Measurements from ENCODE around the gene PTK6.
"Not testable (repeated sequence)": the region's sequence is repeated elsewhere in the genome, so short reads cannot be mapped to it uniquely, and the experiment has no call there.

Gene PTK6

GRCh38 chr20:63491635-63492230 lies 45.4 kb downstream of the PTK6 start:
- no peak for DNase-seq

GRCh38 chr20:63491078-63491477 lies 46.1 kb downstream of the PTK6 start:
- DNase-seq = no peak

DNA sequence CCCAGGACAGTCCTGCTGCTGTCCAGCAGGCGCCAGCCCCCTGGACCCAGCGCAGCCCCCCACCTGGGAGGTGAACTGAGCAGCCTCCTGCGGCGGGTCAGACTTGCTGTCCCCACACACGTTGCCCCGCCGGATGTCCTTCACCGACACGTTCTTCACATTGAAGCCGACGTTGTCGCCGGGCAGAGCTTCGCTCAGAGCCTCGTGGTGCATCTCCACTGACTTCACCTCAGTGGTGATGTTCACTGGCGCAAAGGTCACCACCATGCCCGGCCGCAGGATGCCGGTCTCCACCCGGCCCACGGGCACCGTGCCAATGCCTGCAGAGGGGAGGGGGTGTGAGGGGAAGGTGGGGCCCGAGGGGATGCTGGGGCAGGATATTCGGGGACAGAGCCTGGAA lies 46.8 kb downstream of the PTK6 start:
- DNase-seq = no peak

- no peak for DNase-seq
These were observed 48.6 kb downstream of the PTK6 start for GRCh38 chr20:63488315-63489251.

- no peak for DNase-seq
These were observed 49.4 kb downstream of the PTK6 start for GRCh38 chr20:63487781-63488241.

- no peak for DNase-seq
These were observed 49.9 kb downstream of the PTK6 start for GRCh38 chr20:63487116-63487764.

- no peak for DNase-seq
These were observed 50.8 kb downstream of the PTK6 start for GRCh38 chr20:63486300-63486855.

DNA sequence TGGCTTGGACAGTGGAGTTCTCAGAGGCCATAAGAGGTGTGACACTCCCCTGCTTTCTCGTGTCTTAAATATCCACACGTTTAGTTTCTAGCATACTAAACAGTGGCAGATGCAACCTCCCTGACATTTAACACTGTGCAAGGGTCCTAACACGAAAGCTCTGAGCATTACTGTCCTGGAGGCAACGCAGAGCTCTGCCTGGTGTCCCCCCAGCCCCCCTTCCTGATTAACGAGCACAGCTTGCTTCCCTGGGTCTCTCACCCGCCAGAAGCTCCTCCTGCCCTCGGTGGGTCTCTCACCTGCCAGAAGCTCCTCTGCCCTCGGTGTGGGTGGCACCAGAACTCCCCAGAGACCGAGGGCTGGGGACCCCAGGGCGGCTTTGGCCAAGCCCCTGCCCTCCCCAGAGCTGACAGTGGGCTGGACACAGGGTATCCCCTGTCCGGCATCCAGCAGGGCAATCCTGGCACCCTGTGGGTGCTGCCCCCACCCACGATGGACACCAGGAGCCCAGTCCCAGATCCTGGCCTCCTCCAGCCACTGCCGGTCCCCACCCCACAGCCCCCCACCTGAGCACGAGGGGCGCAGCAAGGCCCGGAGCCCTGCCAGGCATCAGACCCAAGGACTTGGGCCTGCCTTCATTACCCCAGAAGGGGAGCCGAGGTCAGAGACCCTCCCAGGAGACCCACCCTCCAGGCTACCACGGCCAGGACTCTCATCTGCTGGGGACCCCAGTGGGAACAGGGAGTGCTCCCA lies 52.3 kb downstream of the PTK6 start:
- DNase-seq = no peak

DNA sequence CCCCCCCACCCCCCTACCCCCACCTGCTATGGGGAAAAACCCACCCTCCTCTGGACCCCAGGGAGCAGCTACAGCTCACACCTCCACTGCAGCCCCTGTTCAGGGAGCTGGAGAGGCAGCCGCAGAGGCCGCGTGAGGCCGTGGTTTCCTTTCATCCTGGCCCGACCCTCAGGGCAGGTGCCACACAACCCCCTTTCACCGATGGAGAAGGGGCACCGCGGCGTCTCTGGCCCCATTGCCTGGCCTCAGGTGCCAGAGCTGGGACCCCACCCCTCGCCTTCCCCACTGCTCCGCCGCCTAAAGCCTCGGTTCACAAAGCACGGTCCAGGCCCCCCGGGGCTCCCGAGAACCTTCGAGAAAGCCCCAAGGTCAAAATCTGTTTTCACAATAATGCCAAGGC lies 52.9 kb downstream of the PTK6 start:
- DNase-seq = no peak

GRCh38 chr20:63483834-63484233 lies 53.3 kb downstream of the PTK6 start:
- DNase-seq = peak in 2 of 3 donors; percentile 14 to 43

GRCh38 chr20:63482021-63482587 lies 55.1 kb downstream of the PTK6 start:
- DNase-seq = no peak

- no peak for DNase-seq
These were observed 55.7 kb downstream of the PTK6 start for GRCh38 chr20:63481503-63481902.

DNA sequence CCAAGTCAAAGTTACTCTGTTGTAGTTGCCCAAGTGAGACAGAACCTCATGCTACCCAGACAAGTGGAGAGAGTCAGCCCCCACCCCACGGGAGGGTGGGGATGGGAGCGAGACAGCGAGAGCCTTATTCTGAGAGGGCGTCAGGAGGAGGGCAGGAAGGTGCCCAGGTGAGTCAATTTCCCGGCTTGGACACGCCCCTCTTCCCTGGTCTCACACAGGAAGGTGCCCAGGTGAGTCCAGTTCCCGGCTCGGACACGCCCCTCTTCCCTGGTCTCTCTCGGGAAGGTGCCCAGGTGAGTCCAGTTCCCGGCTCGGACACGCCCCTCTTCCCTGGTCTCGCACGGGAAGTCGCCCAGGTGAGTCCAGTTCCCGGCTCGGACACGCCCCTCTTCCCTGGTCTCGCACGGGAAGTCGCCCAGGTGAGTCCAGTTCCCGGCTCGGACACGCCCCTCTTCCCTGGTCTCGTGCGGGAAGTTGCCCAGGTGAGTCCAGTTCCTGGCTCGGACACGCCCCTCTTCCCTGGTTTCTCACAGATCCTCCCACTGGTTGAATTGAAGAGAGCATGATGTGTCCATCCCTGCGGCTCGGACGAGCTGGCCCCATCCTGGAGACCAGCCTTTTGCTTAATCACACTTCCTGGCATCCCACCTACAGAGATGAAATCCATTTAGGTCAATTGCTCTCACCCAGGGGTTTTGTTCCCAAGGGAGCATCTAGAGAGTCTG lies 57.3 kb downstream of the PTK6 start:
- DNase-seq = not testable (repeated sequence)

DNA sequence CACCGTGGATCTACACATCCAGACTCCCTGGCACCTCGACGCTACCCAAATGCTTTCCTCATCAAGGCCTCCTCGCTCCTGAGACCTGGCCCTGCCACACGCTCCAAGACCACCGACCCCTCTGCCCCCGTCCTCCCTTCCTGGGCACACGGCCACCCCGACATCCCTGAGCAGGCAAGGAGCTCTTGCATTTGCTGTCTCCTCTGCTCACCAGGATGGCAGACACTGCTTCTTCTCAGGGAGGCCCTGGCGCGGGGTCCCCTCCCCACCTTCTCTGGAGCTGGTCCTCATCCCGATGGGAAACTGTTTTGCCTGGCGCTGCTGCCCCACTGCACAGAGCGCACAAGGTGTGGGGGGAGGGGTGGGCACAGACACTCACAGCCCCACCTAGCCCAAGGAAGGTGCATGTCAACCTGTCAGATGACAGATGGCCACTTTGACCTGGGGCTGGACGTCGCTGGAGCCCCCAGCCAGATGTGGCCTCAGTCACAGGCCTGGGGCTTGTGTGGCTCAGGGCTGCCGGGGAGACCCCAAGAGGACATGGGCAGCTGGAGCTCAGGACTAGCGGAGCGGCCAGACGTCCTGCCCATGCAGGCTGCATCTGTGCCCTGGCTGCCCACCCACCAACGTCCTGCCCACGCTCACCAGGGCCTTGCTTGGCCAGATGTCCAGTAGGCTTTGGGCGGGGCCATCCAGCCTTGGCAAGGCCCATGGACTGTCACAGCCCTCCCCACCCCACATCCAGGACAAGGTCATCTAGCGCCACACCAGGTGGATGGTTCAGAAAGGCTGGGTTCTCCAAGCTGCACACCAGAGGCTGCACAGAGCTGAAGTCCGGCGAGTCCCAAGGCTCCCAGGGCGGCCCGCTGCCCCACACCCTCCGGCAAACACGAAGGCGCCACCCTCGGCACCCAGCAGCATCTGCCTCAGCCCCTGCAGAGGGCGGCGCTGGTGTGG lies 58.6 kb downstream of the PTK6 start:
- no peak for DNase-seq
